Posterior vena cava (tissue), 2 donors: ENCODE data around the gene RPL5. TPM values are rescaled to one million over a fixed set of nuclear protein-coding genes. Genes with fewer than 3 reads are reported as not detected.

Experiments
- DNase-seq: peaks from one replicate; pipeline ENCODE4 v3.0.0-alpha.2; 2020; ENCODE audit warnings: low spot score
- intact Hi-C, 2 donors: fragments of 100-400 bp; cut with DNase I; formaldehyde crosslinking; loops; one replicate each; pipeline versions ENCODE4 v1.14.1 to v1.14.2; 2022 to 2023
- total RNA-seq, 2 donors: library from RNA; stranded (reverse); fragmentation: NEBNext Ultra II Directional; extraction: Animal tissue kit (Norgen Biotek cat#: 25700); gene quantifications; one replicate each; pipeline ENCODE4 v1.2.1, GENCODE V29; 2021
- donor health status: DM: yes; HTN: yes; CAD: no.
- donor health status: DM: yes; HTN: yes; CAD: no.

Gene RPL5
- total RNA-seq, 2 donors from 2014 or later: 735 to 805 TPM

DNA sequence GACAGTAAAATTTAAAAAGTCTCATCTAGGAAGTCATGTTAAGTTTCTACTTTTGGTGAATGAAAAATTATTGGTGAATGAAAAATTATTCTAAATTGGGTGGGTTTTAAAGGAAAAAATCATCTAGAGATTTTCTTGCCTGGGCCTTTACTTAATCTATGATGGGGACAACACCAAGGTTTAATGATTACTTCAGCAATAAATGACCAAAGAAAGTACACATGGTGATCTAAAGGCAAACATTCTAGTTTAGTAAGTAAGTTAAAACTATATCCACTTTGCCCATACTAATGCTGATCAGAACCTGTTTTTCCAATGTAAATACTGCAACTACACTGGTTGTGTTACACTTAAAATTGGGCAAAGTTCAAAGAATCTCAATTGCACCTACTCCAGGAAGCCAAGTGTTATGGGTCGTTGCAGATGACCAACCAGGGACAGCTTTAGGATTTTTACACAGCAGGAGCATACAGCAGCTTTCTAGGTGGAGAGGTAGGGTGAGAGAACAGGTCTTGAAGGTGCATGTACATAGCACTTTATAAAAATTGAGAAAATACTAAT lies 14.6 kb upstream of the RPL5 start:
- DNase-seq: no peak
- intact Hi-C loops: no loop called here

DNA sequence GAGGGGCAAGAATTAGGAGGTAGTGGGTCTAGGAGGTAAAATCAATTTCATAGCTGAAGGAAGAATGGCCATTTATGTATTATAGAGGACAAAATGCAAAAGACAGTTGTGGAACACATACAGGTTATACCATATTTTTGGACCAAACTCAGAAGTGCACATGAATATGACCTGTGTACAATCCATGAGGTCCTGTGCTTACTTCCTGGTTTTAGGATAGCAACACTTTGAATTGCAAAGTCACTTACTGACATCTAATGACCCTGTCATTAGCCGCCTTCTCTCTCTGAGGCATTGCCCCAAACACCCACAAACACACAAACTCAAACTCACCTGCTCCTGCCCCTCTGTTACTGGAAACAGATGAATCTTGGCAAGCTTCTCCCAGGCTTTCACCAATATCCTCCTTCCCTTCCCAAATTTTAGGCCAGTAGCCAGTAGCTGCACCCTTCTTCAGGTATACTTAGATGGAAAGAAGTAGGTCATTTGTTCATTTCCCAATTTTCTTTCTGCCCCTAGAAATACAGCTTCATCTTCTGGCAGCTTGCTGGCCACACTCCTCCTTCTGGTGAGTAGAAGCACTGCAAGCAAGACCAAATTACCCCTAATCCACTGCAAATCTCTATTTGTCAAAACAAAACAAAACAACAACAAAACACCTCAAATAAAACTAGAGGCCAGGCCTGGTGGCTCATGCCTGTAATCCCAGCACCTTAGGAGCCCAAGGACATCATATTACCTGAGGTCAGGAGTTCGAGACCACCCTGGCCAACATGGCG lies 13.7 kb upstream of the RPL5 start:
- DNase-seq: no peak
- intact Hi-C loops: no loop called here

DNA sequence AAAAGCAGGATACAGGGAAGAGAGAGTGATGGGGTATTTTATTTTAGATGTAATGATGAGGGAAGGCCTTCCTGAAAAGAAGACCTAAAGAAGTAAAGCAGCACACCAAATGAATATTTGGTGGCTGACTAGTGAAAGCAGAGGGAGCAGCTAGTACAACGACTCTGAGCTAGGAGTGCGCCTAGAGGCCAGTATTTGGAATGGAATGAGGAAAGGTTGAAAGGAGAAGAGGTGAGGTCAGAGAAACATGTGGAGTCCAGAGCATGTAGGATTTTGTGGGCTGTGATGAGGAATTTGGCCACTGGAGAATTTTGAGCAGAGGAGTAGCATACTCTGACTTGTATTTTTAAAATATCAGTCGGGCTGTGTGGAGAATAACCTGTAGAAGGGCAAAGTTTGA lies 11.8 kb upstream of the RPL5 start:
- intact Hi-C loops: no loop called here
- DNase-seq: no peak

DNA sequence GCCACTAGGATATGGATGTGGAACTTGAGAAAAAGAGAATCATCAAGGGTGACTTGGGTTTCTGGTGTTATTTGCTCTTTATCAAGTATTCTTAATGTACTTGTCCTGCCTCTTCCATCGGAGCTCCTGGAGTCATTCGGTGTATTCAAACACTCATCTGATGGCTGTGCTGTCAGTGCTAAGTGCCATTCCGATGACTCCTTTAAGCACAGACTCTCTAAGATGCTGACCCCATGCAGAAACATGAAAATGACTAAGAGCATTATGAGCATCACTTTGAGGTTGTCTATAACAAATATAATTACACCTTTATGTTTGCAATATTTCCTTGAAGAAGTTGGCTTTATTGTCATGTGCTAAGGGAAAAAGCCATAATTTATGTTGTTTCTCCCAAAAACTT lies 11.3 kb upstream of the RPL5 start:
- intact Hi-C loops: no loop called here

DNA sequence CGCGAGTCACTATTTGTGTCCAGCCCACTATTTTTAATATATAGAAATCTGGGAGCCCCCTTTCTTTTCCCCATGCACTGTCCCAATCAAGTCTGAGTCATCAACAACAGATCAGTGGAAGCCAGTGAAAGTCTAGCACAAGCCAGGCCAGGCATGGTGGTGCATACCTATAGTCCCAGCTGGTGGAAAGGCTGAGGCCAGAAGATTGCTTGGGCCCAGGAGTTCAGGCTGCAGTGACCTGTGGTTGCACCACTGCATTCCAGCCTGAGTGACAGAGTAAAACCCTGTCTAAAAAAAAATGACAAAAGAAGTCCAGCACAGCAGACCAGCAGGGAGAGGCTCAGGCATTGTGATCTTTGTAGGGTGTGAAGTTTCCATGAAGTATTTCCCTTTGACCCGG lies 9.0 kb upstream of the RPL5 start:
- intact Hi-C loops: no loop called here

More for the DNA sequence above, 11.3 kb upstream of the RPL5 start:
- no peak for DNase-seq

DNA sequence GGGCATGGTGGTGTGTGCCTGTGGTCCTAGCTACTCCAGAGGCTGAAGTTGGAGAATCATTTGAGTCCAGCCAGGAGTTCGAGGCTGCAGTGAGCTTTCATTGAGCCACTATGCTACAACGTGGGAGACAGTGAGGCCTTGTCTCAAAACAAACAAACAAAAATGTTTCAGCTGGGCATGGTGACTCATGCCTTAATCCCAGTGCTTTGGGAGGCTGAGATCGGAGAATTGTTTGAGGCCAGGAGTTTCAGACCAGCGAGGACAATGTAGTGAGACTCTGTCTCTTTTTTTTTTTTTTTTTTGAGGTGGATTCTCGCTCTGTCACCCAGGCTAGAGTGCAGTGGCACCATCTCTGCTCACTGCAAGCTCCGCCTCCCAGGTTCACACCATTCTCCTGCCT lies 5.0 kb upstream of the RPL5 start:
- no peak for DNase-seq

More for the DNA sequence above, 9.0 kb upstream of the RPL5 start:
- DNase-seq: no peak

DNA sequence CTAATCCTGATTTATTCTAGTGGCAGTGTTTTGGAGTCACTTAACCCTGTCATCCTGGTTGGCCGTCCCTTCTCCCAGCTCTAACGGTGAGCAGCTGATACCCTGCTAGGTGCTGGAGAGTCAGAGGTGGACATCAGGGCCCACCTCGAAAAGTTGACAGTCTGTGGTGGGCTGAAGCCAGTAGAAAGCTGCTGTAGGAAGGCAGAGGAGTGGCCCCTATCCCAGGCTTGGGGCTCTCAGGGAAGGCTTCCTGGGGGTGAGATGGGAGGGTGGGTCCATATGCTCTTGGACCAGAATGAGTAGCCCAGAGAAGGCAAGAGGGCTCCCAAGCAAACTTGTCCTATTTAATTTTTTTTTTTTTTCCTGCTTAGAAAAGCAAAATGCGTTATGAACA lies 475 bp upstream of the RPL5 start:
- no peak for DNase-seq
- intact Hi-C loops: loop anchor here in 1 of 2 donors (10.0 kb wide), 1 partner anchor 197 kb away; no protein-coding TSS in a partner anchor

More for the DNA sequence above, 5.0 kb upstream of the RPL5 start:
- intact Hi-C loops: no loop called here

DNA sequence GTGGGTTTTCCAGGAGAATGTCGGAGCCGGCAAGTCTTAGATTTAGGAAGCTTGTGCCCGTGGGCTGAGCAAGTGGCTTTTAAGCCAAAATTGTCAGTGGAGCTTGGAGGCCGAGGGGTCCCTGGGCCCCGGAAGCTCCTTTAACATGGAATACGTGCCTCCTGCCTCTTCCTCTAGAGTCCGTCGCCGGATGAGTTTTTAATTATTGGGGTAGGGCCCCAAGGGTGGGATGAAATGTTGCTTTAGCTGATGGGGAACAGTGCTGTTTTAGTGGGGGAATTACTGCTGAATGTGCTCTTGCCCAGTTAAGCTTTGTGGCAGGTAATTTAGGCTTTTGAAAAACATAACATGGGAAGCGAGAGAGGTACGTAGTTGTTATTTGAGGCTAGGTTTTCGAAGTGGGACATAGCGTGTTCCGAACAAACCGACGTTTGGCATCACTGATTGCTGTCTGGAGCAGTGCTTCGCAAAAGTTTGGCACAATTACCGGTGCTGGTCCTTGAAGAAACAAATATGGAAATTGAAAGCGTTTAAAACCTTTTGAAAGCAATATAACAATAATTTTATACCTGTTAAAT lies 786 bp downstream of the RPL5 start:
- no peak for DNase-seq

DNA sequence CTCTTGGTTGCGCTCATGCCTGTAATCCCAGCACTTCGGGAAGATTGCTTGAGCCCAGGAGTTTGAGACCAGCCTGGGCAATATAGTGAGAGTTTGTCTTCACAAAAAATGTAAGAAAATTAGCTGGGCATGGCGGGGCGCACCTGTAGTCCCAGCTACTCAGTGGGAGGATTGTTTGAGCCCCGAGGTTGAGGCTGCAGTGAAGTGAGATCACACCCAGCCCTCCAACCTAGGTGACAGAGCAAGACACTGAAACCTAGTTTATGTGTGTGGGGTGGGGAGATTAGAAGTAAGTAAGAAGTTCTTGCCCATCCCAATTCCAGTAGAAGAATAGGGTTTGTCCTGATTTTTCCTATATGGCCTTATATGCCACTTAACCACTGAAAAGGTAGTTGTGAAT lies 2.0 kb downstream of the RPL5 start:
- no peak for DNase-seq
- intact Hi-C loops: loop anchor here in 1 of 2 donors (10.0 kb wide), 1 partner anchor 199 kb away; no protein-coding TSS in a partner anchor

More for the DNA sequence above, 786 bp downstream of the RPL5 start:
- intact Hi-C loops: loop anchor here in 1 of 2 donors (10.0 kb wide), 1 partner anchor 198 kb away; no protein-coding TSS in a partner anchor

DNA sequence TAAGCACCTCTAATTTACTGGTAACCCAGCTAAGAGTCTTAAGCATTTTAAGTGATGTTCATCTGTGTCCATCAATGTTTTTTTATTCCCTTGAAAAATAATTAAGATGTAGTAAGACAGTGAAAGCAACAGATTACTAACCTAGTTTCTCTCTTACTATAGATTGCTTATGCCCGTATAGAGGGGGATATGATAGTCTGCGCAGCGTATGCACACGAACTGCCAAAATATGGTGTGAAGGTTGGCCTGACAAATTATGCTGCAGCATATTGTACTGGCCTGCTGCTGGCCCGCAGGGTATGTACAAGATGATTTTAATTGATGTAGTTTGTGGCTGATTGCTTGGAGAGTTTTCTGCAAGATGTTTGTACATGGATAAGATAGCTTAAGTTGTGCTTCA lies 2.8 kb downstream of the RPL5 start:
- intact Hi-C loops: loop anchor here in 1 of 2 donors (10.0 kb wide), 1 partner anchor 200 kb away; no protein-coding TSS in a partner anchor
- no peak for DNase-seq

DNA sequence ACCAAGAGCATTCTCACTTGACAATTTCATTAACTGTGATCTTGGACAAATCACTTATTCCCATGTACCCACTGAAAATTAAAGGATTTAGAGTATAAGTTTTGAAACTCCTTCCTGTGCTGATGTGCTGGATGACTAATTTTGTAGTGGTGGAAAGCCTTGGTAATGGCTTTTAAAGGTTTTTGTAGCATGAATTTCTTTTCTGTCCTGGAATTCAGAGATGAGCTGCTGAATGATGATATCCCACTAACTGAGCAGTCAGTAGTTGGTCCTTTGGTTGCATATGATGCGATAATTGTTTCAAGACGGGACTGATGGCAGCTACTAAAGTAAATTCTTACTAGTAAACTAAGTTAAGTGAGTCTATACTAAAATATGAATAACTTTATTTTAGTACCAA lies 5.2 kb downstream of the RPL5 start:
- intact Hi-C loops: loop anchor here in 1 of 2 donors (10.0 kb wide), 1 partner anchor 202 kb away; no protein-coding TSS in a partner anchor
- no peak for DNase-seq

DNA sequence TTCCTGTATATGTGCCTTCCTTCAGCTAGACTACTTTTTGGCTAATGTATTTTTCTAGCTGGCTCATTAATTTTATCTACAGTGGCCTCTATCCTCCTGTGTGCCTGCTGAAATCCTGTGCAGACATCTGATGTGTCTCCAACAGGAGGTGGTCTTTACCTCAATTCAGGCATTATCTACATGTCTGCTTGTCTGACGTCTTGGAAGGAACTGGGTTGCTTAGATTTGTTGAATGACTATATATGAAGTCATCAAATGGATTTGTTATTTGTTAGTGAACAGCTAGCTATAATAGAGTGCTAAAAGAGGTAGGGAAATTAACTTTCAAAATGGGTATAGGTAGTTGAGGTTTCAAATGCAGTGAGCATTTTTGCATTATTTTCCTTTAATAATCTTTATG lies 6.7 kb downstream of the RPL5 start:
- no peak for DNase-seq
- intact Hi-C loops: loop anchor here in 1 of 2 donors (10.0 kb wide), 1 partner anchor 204 kb away; no protein-coding TSS in a partner anchor

DNA sequence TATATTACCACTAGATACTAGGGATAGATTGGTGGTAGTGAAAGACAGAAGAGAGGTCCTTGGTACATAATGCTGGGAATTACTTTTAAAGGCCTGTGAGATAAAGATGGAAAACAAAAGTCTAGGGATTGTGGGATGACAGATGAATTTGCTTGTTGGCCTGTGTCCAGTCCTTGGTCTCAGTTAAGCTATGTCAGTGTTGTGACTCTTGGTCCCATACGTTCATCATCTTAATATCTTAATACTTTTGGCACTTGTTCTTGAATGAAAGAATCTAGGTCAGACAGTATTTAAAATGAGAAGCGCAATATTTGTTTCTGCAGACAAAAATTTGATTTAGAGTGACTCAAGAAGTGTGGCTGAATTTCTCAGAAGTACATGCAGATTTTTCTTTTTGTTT lies 7.6 kb downstream of the RPL5 start:
- DNase-seq: no peak
- intact Hi-C loops: loop anchor here in 1 of 2 donors (10.0 kb wide), 1 partner anchor 205 kb away; no protein-coding TSS in a partner anchor

DNA sequence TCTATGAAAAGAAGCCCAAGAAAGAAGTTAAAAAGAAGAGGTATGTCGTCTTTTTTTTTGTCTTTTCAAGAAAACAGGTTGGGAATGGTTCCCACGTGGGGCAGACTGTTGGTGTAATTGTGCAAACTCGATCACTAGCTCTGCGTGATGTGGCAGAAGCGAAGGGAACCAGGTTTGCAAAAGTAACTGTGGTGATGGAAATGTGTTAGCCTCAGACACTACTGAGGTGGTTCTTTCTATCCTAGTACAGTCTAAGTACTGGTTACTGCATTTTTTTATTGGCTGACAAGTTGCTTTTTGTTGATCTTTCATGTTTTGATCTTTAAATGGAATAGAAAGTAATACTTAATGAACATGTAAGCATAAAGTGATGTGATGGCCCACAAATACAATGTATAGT lies 8.8 kb downstream of the RPL5 start:
- DNase-seq: no peak
- intact Hi-C loops: no loop called here

DNA sequence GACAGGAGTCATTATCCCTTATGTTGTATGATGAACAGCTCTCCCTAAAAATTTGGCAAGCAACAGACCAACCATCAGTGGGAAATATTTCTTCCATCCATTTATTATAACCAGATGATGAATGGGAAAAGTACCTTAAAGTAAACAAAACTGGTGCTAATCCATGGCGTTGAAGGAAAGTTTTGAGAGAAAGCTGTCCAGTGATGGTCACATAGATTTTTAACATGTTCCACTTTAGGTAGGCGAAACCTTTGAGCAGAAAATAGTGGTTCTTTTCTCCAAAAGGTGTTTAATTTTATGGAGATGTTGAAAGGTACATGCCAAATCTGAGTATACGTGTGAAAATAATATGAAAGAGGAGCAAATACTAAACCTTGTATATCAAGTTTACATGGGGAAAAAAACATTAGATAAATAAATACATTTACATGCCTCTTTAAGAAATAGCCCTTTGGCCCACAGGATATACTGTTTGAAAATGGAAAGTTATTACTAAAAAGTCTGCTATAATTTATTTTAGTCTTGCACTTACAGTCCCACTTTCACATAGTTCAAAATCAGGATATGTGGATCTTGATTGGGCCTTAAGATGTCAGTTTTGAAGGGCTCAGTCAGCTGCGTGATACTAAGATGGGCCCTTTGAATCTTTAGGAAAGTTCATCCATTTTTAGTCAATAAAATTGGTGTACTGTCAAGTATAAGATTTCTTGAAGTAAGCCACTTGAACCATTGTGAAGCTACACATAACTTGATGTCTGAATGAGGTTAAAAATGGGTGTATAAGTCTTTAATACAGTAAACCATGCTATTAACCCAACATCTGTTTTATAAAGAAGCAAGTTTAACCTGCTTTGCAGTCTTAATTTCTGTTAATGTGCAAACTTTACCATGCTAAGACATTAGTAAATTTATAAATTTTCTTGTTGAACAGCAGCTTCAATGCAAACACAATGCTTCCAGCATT lies 10.5 kb downstream of the RPL5 start:
- intact Hi-C loops: no loop called here
- DNase-seq: no peak

DNA sequence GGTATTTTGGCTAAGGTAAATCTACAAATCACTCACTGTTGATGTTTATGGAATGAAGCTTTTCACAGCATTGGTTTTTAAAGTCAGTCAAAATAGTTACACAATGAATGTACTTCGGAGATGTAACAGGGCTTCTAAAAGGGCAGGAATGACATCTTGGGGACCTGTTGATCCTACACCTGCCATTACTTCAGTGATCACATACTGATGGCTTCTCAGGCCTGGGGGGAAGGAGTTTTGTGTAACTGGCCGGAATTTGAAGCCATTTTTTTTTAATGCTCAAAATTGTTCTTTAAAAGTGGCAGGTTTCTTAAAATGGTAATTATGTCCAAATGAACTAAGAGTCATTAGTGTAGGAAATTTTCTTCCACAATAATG lies 11.2 kb downstream of the RPL5 start:
- intact Hi-C loops: no loop called here
- no peak for DNase-seq

DNA sequence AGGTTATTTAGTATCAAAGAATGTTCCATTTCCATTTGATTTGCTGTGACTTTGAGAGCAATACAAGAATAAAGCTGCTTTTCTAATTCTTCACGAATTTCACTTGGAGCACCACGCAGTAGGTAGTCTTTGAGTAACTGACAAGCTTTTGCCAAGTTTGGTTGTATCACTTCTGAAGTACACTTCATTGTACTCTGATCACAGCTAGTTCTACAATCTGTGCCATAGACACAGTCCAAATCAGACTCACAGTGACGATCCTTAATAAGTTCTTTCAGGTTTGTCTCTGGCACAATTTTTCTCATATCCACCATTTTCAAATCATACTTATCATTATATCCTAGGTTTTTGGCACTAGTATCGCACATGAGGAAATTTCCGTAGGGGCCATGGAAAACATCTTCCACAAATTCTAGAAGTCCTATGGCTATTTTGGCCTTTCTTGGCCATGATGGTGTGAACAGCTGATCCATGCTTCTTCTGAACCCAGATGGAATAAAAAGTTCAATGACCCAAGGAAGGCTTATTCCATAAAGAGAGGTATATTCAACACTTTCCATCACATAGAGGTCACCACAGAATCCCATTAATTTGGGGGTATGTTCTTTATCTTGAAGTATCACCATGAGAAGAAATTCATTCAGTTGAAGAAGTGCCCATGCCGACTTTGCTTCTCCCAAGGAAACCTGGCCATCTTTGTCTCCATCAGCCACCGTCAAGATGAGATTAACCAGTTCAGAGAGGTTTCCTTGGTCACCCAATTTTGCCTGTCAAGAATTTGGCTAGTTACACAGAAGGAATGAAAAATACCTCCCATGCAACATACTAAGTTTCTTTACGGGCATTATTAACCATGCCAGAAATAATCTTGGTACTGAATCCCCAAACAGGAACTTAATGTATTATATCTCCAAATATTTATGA lies 11.9 kb downstream of the RPL5 start:
- no peak for DNase-seq
- intact Hi-C loops: no loop called here

DNA sequence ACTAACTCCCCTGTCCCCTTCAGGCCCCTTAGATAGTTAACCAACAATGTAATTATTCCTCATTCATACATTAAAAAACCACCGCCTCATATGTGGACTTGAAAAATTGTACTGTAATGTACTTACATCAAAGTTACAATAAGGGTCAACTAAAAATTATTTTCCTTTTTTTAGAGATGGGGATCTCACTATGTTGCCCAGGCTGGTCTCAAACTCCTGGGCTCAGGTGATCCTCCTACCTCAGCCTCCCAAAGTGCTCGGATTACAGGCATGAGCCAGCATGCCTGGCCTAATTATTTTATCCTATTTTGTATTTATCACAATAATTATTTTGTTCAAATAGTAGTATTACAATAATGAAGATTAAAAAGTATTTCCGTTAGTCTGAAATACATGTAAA lies 12.6 kb downstream of the RPL5 start:
- intact Hi-C loops: no loop called here
- DNase-seq: no peak
